Upper lobe of right lung (tissue), 1 donor: ENCODE data around the gene INSYN1. TPM values are rescaled to one million over a fixed set of nuclear protein-coding genes. Genes with fewer than 3 reads are reported as not detected.

Source experiments
- ATAC-seq: fragments of 200-7000 bp; cut with Tn5 transposase; one replicate; pipeline ENCODE4 v1.9.1; 2020; ENCODE audit warnings: mild to moderate bottlenecking, moderate library complexity
- DNase-seq: peaks from one replicate; pipeline ENCODE4 v3.0.0-alpha.2; 2020
- H3K27ac ChIP-seq: fragments of 200-600 bp; one replicate; pipeline ENCODE4 v1.8.0; 2022
- H3K27me3 ChIP-seq: fragments of 200-600 bp; one replicate; pipeline ENCODE4 v1.8.0; 2022; ENCODE audit warnings: mild to moderate bottlenecking
- H3K36me3 ChIP-seq: fragments of 200-600 bp; one replicate; pipeline ENCODE4 v1.8.0; 2022
- H3K4me1 ChIP-seq: fragments of 200-600 bp; one replicate; pipeline ENCODE4 v1.8.0; 2022
- H3K4me3 ChIP-seq: fragments of 200-600 bp; one replicate; pipeline ENCODE4 v1.8.0; 2022; ENCODE audit warnings: mild to moderate bottlenecking
- H3K9me3 ChIP-seq: fragments of 200-600 bp; one replicate; pipeline ENCODE4 v1.8.0; 2022
- CTCF ChIP-seq: fragments of 200-600 bp; IDR thresholded peaks from one replicate; pipeline ENCODE4 v1.8.0; 2022; ENCODE audit warnings: antibody characterized with exemption
- intact Hi-C: fragments of 100-400 bp; cut with DNase I; formaldehyde crosslinking; loops from one replicate; pipeline ENCODE4 v1.11.0; 2022
- total RNA-seq: library from RNA; stranded (reverse); fragmentation: NEBNext Ultra II Directional; extraction: Animal tissue kit (Norgen Biotek cat#: 25700); gene quantifications from one replicate; pipeline ENCODE4 v1.2.1, GENCODE V29; 2021
- donor health status: DM: no; HTN: yes; CAD: no; lungs with severe emphysema.

The INSYN1 gene
- total RNA-seq, 1 donor from 2014 or later: 6.2 TPM

GRCh38 chr15:73763931-73764330 is 10.8 kb upstream of the INSYN1 start:
- no peaks in the 10 kb centered on the region for H3K27me3 ChIP-seq
- DNase-seq (no peak), ATAC-seq (peak; percentile 51)
- peaks cover 3% of the 10 kb centered on the region for H3K4me1 ChIP-seq
- no peak overlapping the region for H3K27ac ChIP-seq
- no peak for TF ChIP-seq CTCF
- H3K9me3 ChIP-seq: no peaks in the 10 kb centered on the region
- no peaks in the 10 kb centered on the region for H3K36me3 ChIP-seq
- no peak overlapping the region for H3K4me3 ChIP-seq
- intact Hi-C loops: no loop called here

- intact Hi-C loops: no loop called here
- Histone ChIP-seq H3K27me3 (no peaks in the 10 kb centered on the region), H3K9me3 (no peaks in the 10 kb centered on the region), H3K4me1 (peaks cover 3% of the 10 kb centered on the region), H3K36me3 (no peaks in the 10 kb centered on the region), H3K27ac (no peak overlapping the region), H3K4me3 (no peak overlapping the region)
- ATAC-seq (no peak), DNase-seq (no peak)
- no peak for TF ChIP-seq CTCF
These were observed 7.5 kb upstream of the INSYN1 start for GRCh38 chr15:73760330-73761329.

GRCh38 chr15:73758461-73758860 is 5.3 kb upstream of the INSYN1 start:
- peaks cover 5% of the 10 kb centered on the region for H3K27me3 ChIP-seq
- no peak overlapping the region for H3K4me3 ChIP-seq
- DNase-seq: no peak
- no peak for TF ChIP-seq CTCF
- ATAC-seq: peak; percentile 57
- intact Hi-C loops: no loop called here
- H3K36me3 ChIP-seq: no peaks in the 10 kb centered on the region
- H3K4me1 ChIP-seq: no peaks in the 10 kb centered on the region
- H3K27ac ChIP-seq: no peak overlapping the region
- H3K9me3 ChIP-seq: no peaks in the 10 kb centered on the region

- no peaks in the 10 kb centered on the region for H3K9me3 ChIP-seq
- no peak for TF ChIP-seq CTCF
- intact Hi-C loops: no loop called here
These were observed 4.4 kb upstream of the INSYN1 start for GRCh38 chr15:73757571-73757970.

GRCh38 chr15:73756947-73757513 is 3.9 kb upstream of the INSYN1 start:
- Histone ChIP-seq H3K4me3 (no peak overlapping the region), H3K27ac (no peak overlapping the region), H3K27me3 (peaks cover 6% of the 10 kb centered on the region), H3K4me1 (peaks cover 2% of the 10 kb centered on the region), H3K36me3 (no peaks in the 10 kb centered on the region), H3K9me3 (no peaks in the 10 kb centered on the region)
- no peak for TF ChIP-seq CTCF
- intact Hi-C loops: no loop called here
- ATAC-seq (no peak), DNase-seq (no peak)

More at GRCh38 chr15:73757571-73757970, 4.4 kb upstream of the INSYN1 start:
- Histone ChIP-seq H3K27ac (no peak overlapping the region), H3K27me3 (peaks cover 5% of the 10 kb centered on the region), H3K4me3 (no peak overlapping the region), H3K4me1 (no peaks in the 10 kb centered on the region), H3K36me3 (no peaks in the 10 kb centered on the region)
- ATAC-seq: no peak
- DNase-seq: no peak
